Spleen (tissue), 11 donors: Measurements from ENCODE around the gene ZNF335. TPM values are rescaled to one million over a fixed set of nuclear protein-coding genes. Genes with fewer than 3 reads are reported as not detected.
A peak's percentile ranks its signal among the peaks of the same experiment; 100 is the strongest.

Source experiments
- DNase-seq: peaks from one replicate; pipeline ENCODE4 v3.0.0-alpha.2; 2020
- H3K27ac ChIP-seq, 8 donors: fragments of 200-600 bp; sonication (generic) in 7 of 8; 1 replicate in 4 of 8; 2 replicates in 4 of 8; pipeline versions ENCODE4 v1.5.0 to v1.8.0; 2016 to 2021; ENCODE audit warnings: inconsistent platforms in 4 of 8, mild to moderate bottlenecking in 4 of 8, moderate library complexity in 1 of 8
- H3K27me3 ChIP-seq, 7 donors: fragments of 200-600 bp; sonication (generic) in 6 of 7; replicated peaks in 1 of 7; 1 replicate in 4 of 7; 2 replicates in 3 of 7; pipeline versions ENCODE4 v1.5.0 to v1.8.0; 2016 to 2021; ENCODE audit warnings: inconsistent platforms in 3 of 7, mild to moderate bottlenecking in 1 of 7
- H3K36me3 ChIP-seq, 6 donors: fragments of 200-600 bp; sonication (generic) in 5 of 6; 1 replicate in 4 of 6; 2 replicates in 2 of 6; pipeline versions ENCODE4 v1.5.0 to v1.8.0; 2016 to 2021; ENCODE audit warnings: inconsistent platforms in 2 of 6
- H3K4me1 ChIP-seq, 6 donors: fragments of 200-600 bp; sonication (generic) in 5 of 6; 1 replicate in 3 of 6; 2 replicates in 3 of 6; pipeline versions ENCODE4 v1.5.0 to v1.8.0; 2016 to 2021; ENCODE audit warnings: inconsistent platforms in 3 of 6
- H3K4me3 ChIP-seq, 8 donors: fragments of 200-600 bp; sonication (generic) in 7 of 8; 1 replicate in 4 of 8; 2 replicates in 4 of 8; pipeline versions ENCODE4 v1.5.0 to v1.8.0; 2016 to 2021; ENCODE audit warnings: inconsistent platforms in 4 of 8, mild to moderate bottlenecking in 4 of 8, moderate library complexity in 2 of 8
- H3K9me3 ChIP-seq, 8 donors: fragments of 200-600 bp; sonication (generic) in 7 of 8; 1 replicate in 4 of 8; 2 replicates in 4 of 8; pipeline versions ENCODE4 v1.5.0 to v1.8.0; 2016 to 2021; ENCODE audit warnings: inconsistent platforms in 4 of 8
- CTCF ChIP-seq, 11 experiments: fragments of 200-600 bp in 7 of 11; fragments of 450-650 bp in 4 of 11; sonication (generic) in 4 of 11; IDR thresholded peaks in 8 of 11; conservative IDR thresholded peaks in 3 of 11; 1 replicate in 7 of 11; 2 replicates in 4 of 11; pipeline versions ENCODE4 v1.4.0 to v1.8.0; 2016 to 2021; ENCODE audit warnings: antibody characterized with exemption in 11 of 11, inconsistent platforms in 4 of 11, mild to moderate bottlenecking in 1 of 11
- POLR2A ChIP-seq, 3 donors: fragments of 450-650 bp; IDR thresholded peaks; one replicate each; pipeline ENCODE4 v1.5.1; 2017; ENCODE audit warnings: antibody characterized with exemption in 3 of 3, mild to moderate bottlenecking in 1 of 3
- POLR2AphosphoS5 ChIP-seq, 3 donors: sonication (generic); formaldehyde crosslinking; IDR thresholded peaks; one replicate each; pipeline ENCODE4 v1.5.1; 2017; ENCODE audit warnings: antibody characterized with exemption in 3 of 3
- whole genome bisulfite sequencing, 5 donors: extraction: QIAGEN DNeasy Blood & Tissue Kit in 3 of 5; methylation state at CpG; one replicate each; pipeline versions ENCODE4 v1.1.5 to v1.1.7; 2013 to 2018; 5-methylcytosine and 5-hydroxymethylcytosine counted together
- intact Hi-C: fragments of 100-400 bp; cut with DNase I; formaldehyde crosslinking; loops from one replicate; pipeline ENCODE4 v1.15.0; 2023; ENCODE audit warnings: low total_unique reads
- polyA plus RNA-seq, 3 donors: library from polyadenylated mRNA; stranded (reverse); fragments of 200-250 nt; gene quantifications; one replicate each; pipeline ENCODE4 v1.2.1, GENCODE V29; 2013
- total RNA-seq, 7 donors: library from RNA; depleted of rRNA in 3 of 7; stranded (reverse); fragments of >200 nt in 3 of 7; fragmentation: NEBNext Ultra II Directional in 4 of 7; extraction: Animal tissue kit (Norgen Biotek cat#: 25700) in 4 of 7; gene quantifications; one replicate each; pipeline versions ENCODE4 v1.1.0 to v1.2.1, GENCODE V29; 2016 to 2021
- donor health status: healthy with polysubstance abuse.
- donor health status: DM: no; HTN: no; CAD: no; lungs with moderate emphysema.
- donor health status: DM: no; HTN: no; CAD: no.
- donor health status: Bipolar disorder and iron deficiency.
- donor health status: healthy.
- donor health status: DM: no; HTN: no; CAD: no.
- donor health status: DM: yes; HTN: yes; CAD: no.

The ZNF335 gene
- total and polyA plus RNA-seq, 10 donors, result 8.2 to 46.3 (median 32.5) TPM

- Histone ChIP-seq H3K36me3 (peaks cover 12 to 90% (median 86%) of the 10 kb centered on the region in 6 donors), H3K27ac (no peak overlapping the region), H3K4me3 (no peak overlapping the region), H3K4me1 (peaks cover 7 to 56% (median 22%) of the 10 kb centered on the region in 6 donors), H3K27me3 (no peaks in the 10 kb centered on the region), H3K9me3 (no peaks in the 10 kb centered on the region)
- intact Hi-C loops, result no loop called here
- TF ChIP-seq CTCF (IDR thresholded peaks at IDR 0.05 in 8 of 11, conservative IDR thresholded peaks at IDR 0.05 in 3 of 11), result no peak
- TF ChIP-seq POLR2A (IDR thresholded peaks at IDR 0.05), result no peak
- TF ChIP-seq POLR2AphosphoS5 (IDR thresholded peaks at IDR 0.05), result no peak
- DNase-seq, result no peak
- WGBS, 5 donors, result 93 to 100% (median 94%) methylated on average over 1 to 13 of the region's 13 CpGs
These were observed 31.5 kb downstream of the ZNF335 start for GRCh38 chr20:45940469-45940868.

GRCh38 chr20:45940053-45940452 is 31.9 kb downstream of the ZNF335 start:
- no peak for DNase-seq
- no peak overlapping the region for H3K4me3 ChIP-seq
- intact Hi-C loops, result no loop called here
- H3K9me3 ChIP-seq, result no peaks in the 10 kb centered on the region
- H3K27me3 ChIP-seq, result no peaks in the 10 kb centered on the region
- peaks cover 12 to 86% (median 82%) of the 10 kb centered on the region in 6 donors for H3K36me3 ChIP-seq
- WGBS, 5 donors, result 76 to 98% (median 94%) methylated on average over 3 of the region's 3 CpGs
- peaks cover 7 to 53% (median 18%) of the 10 kb centered on the region in 6 donors for H3K4me1 ChIP-seq
- no peak overlapping the region for H3K27ac ChIP-seq
- TF ChIP-seq POLR2A (IDR thresholded peaks at IDR 0.05) (no peak), POLR2AphosphoS5 (IDR thresholded peaks at IDR 0.05) (no peak), CTCF (IDR thresholded peaks at IDR 0.05 in 8 of 11, conservative IDR thresholded peaks at IDR 0.05 in 3 of 11) (no peak)

- peaks cover 7 to 45% (median 19%) of the 10 kb centered on the region in 6 donors for H3K4me1 ChIP-seq
- H3K27ac ChIP-seq, result no peak overlapping the region
- H3K27me3 ChIP-seq, result no peaks in the 10 kb centered on the region
- no peak for DNase-seq
- TF ChIP-seq POLR2A (IDR thresholded peaks at IDR 0.05) (no peak), POLR2AphosphoS5 (IDR thresholded peaks at IDR 0.05) (peak in 2 of 3 donors; percentile 8 to 25)
- no peaks in the 10 kb centered on the region for H3K9me3 ChIP-seq
- intact Hi-C loops, result loop anchor here (5.0 kb wide), 1 partner anchor 33 kb away; the partner anchor contains the start of gene ZNF335
- 88 to 96% (median 92%) methylated on average over 7 to 13 of the region's 13 CpGs for WGBS, 5 donors
- peaks cover 12 to 75% (median 70%) of the 10 kb centered on the region in 6 donors for H3K36me3 ChIP-seq
- no peak overlapping the region for H3K4me3 ChIP-seq
These were observed 33.1 kb downstream of the ZNF335 start for GRCh38 chr20:45938727-45939438.

- intact Hi-C loops, result loop anchor here (5.0 kb wide), 1 partner anchor 35 kb away; the partner anchor contains the start of gene ZNF335
- TF ChIP-seq POLR2AphosphoS5 (IDR thresholded peaks at IDR 0.05) (no peak), POLR2A (IDR thresholded peaks at IDR 0.05) (no peak), CTCF (IDR thresholded peaks at IDR 0.05 in 8 of 11, conservative IDR thresholded peaks at IDR 0.05 in 3 of 11) (no peak)
These were observed 34.2 kb downstream of the ZNF335 start for GRCh38 chr20:45937765-45938164.

More at GRCh38 chr20:45937765-45938164, 34.2 kb downstream of the ZNF335 start:
- peak overlapping the region in 1 of 8 donors; percentile 1 for H3K27ac ChIP-seq
- H3K27me3 ChIP-seq, result no peaks in the 10 kb centered on the region
- H3K4me1 ChIP-seq, result peaks cover 12 to 47% (median 29%) of the 10 kb centered on the region in 6 donors
- 66 to 84% (median 74%) methylated on average over 2 of the region's 2 CpGs for WGBS, 5 donors
- peaks cover 10 to 66% (median 59%) of the 10 kb centered on the region in 6 donors for H3K36me3 ChIP-seq
- no peak overlapping the region for H3K4me3 ChIP-seq
- no peaks in the 10 kb centered on the region for H3K9me3 ChIP-seq
- no peak for DNase-seq
